Measurements from ENCODE around the gene LRP11. TPM values are rescaled to one million over a fixed set of nuclear protein-coding genes. Genes with fewer than 3 reads are reported as not detected.
"Not testable (repeated sequence)": the region's sequence is repeated elsewhere in the genome, so short reads cannot be mapped to it uniquely, and the experiment has no call there.

The LRP11 gene
- total RNA-seq, 2 experiments from 2014 or later = 1.5 TPM

DNA sequence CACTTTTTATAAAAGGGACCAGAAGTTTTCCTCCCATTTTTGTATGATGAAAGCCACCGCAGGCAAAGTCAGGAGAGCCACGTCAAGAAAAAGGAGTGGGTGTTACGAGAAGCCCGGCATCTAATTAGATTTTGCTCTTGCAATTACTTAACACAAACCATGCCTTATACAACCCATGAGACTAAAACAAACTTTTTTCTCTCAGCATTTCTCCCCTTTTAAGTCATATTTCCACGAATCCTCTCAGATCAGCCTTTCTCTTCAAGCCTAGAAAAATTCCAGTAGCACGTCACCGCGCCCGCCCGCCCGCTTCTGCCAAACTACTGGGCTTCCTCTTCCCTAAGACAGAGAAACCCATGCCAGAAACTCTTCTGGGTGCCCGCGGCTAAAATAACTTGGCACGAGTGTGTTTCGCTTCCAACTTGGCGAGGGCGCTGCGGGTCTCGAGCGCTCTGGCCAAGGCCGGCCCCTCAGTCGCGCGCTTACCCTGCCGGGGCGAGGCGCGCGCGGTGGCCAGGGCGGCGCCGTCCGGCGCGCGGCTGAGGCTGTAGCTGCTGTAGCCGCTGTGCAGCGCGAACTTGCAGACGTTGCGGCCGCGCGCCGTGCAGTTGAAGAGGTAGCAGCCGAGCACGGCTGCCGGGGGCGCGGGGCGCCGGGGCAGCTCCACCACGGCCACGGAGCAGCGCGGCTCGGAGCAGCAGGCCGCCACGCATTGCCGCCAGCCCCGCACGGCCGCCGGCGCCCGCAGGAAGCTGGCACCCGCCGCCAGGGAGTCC is 1.0 kb downstream of the LRP11 start:
- BruUV-seq (replicated peaks) = no TSS peak

GRCh38 chr6:149862424-149862738 is 1.8 kb downstream of the LRP11 start:
- BruUV-seq (replicated peaks); H3K79me2 ChIP-seq (ENCODE audit: insufficient read depth, low read depth, low read length); DNase-seq (ENCODE audit: low spot score); H3K27ac ChIP-seq (ENCODE audit: low read depth, low read length, poor library complexity, severe bottlenecking); H3K9me3 ChIP-seq (ENCODE audit: low read length); H3K4me3 ChIP-seq (ENCODE audit: low read depth, low read length, poor library complexity, severe bottlenecking); H3K4me2 ChIP-seq (ENCODE audit: low read length); H3K36me3 ChIP-seq (ENCODE audit: insufficient read depth, low read length); intact Hi-C loops (cut with micrococcal nuclease; ENCODE audit: unreplicated experiment); H4K20me1 ChIP-seq (ENCODE audit: insufficient read depth, low read length); H2AFZ ChIP-seq (ENCODE audit: low read length); CTCF ChIA-PET (ENCODE audit: unreplicated experiment); H3K9me2 ChIP-seq (ENCODE audit: insufficient read depth, low read length): not testable (repeated sequence)
- H3K4me1 ChIP-seq (ENCODE audit: insufficient read depth, low read length, poor library complexity, severe bottlenecking) = peaks cover 13% of the 10 kb centered on the region
- POLR2A ChIA-PET = interaction anchor here (0.7 kb wide), 2 partner anchors 105 to 199 kb away, joined by 3 to 4 read pairs; no protein-coding TSS in a partner anchor

More for the DNA sequence above, 1.0 kb downstream of the LRP11 start:
- Histone ChIP-seq H3K36me3 (ENCODE audit: insufficient read depth, low read length) (no peaks in the 10 kb centered on the region), H3K4me3 (ENCODE audit: low read depth, low read length, poor library complexity, severe bottlenecking) (peak overlapping the region; percentile 72), H3K27ac (ENCODE audit: low read depth, low read length, poor library complexity, severe bottlenecking) (no peak overlapping the region), H4K20me1 (ENCODE audit: insufficient read depth, low read length) (no peaks in the 10 kb centered on the region), H2AFZ (ENCODE audit: low read length) (peak overlapping the region; percentile 95), H3K4me1 (ENCODE audit: insufficient read depth, low read length, poor library complexity, severe bottlenecking) (peaks cover 13% of the 10 kb centered on the region), H3K4me2 (ENCODE audit: low read length) (peak overlapping the region; percentile 87), H3K79me2 (ENCODE audit: insufficient read depth, low read depth, low read length) (no peaks in the 10 kb centered on the region), H3K9me2 (ENCODE audit: insufficient read depth, low read length) (no peaks in the 10 kb centered on the region), H3K9me3 (ENCODE audit: low read length) (no peaks in the 10 kb centered on the region)
- POLR2A ChIA-PET = interaction anchor here (0.7 kb wide), 1 partner anchor 106 kb away, joined by 4 read pairs; no protein-coding TSS in a partner anchor
- peak; percentile 52 for DNase-seq (ENCODE audit: low spot score)
- TF ChIP-seq CTCF (conservative IDR thresholded peaks at IDR 0.05; ENCODE audit: low read length) (no peak), EZH2phosphoT487 (IDR thresholded peaks at IDR 0.05; ENCODE audit: borderline replicate concordance, low read depth, low read length) (no peak)
- intact Hi-C loops (cut with micrococcal nuclease; ENCODE audit: unreplicated experiment) = no loop called here
- CTCF ChIA-PET (ENCODE audit: unreplicated experiment) = no interaction called here

DNA sequence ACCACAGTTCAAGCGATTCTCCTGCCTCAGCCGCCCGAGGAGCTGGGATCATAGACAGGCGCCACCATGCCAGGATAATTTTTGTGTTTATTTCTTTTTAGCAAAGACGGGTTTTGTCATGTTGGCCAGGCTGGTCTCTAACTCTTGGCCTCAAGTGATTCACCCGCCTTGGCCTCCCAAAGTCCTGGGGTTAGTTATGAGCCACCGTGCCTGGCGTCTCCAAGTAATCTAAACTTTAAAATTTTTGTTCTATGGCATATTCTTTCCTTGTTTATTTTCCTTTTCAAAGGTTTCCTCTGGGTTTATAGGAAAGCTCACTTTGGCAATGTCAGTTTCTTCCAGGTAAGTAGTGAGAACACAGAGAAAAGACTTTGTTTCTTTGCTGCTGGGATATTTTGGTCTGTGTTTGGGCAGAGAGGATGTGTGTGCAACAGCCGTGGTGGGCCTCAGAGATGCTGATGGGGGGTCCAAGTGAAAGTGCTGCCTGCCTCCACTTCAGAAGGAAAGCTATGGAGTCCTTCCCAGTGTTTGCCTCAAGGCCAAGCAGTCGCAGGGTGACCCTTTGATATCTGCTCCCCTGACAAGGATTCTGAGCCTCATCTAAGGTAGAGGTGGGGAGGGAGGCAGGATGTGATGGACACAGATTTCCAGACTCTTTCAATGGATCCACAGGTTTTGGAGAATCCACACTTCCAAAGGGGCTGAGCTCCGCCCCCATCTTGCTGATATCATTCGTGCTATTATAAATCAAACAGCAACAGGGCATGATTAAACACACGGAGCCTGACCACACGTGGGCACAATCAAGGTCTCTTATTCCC is 2.3 kb downstream of the LRP11 start:
- ChIA-PET POLR2A (interaction anchor here (0.5 to 0.7 kb wide), 2 partner anchors 43 to 199 kb away, joined by 3 read pairs; no protein-coding TSS in a partner anchor), CTCF (ENCODE audit: unreplicated experiment) (no interaction called here)
- Histone ChIP-seq H2AFZ (ENCODE audit: low read length) (no peak overlapping the region), H3K4me2 (ENCODE audit: low read length) (no peak overlapping the region), H3K4me1 (ENCODE audit: insufficient read depth, low read length, poor library complexity, severe bottlenecking) (peaks cover 13% of the 10 kb centered on the region), H3K9me3 (ENCODE audit: low read length) (no peaks in the 10 kb centered on the region), H3K4me3 (ENCODE audit: low read depth, low read length, poor library complexity, severe bottlenecking) (no peak overlapping the region), H3K36me3 (ENCODE audit: insufficient read depth, low read length) (no peaks in the 10 kb centered on the region), H3K27ac (ENCODE audit: low read depth, low read length, poor library complexity, severe bottlenecking) (no peak overlapping the region), H4K20me1 (ENCODE audit: insufficient read depth, low read length) (no peaks in the 10 kb centered on the region), H3K9me2 (ENCODE audit: insufficient read depth, low read length) (no peaks in the 10 kb centered on the region), H3K79me2 (ENCODE audit: insufficient read depth, low read depth, low read length) (no peaks in the 10 kb centered on the region)
- no TSS peak for BruUV-seq (replicated peaks)
- TF ChIP-seq EZH2phosphoT487 (IDR thresholded peaks at IDR 0.05; ENCODE audit: borderline replicate concordance, low read depth, low read length) (no peak), CTCF (conservative IDR thresholded peaks at IDR 0.05; ENCODE audit: low read length) (no peak)
- intact Hi-C loops (cut with micrococcal nuclease; ENCODE audit: unreplicated experiment) = no loop called here
- no peak for DNase-seq (ENCODE audit: low spot score)

All from OCI-LY7 (cell line).